ENCODE data around the gene RASGRP1.

The RASGRP1 gene

GRCh38 chr15:38506997-38507396 is 57.6 kb downstream of the RASGRP1 start:
- DNase-seq (ENCODE audit: low read depth in 3 of 3) = no peak

DNA sequence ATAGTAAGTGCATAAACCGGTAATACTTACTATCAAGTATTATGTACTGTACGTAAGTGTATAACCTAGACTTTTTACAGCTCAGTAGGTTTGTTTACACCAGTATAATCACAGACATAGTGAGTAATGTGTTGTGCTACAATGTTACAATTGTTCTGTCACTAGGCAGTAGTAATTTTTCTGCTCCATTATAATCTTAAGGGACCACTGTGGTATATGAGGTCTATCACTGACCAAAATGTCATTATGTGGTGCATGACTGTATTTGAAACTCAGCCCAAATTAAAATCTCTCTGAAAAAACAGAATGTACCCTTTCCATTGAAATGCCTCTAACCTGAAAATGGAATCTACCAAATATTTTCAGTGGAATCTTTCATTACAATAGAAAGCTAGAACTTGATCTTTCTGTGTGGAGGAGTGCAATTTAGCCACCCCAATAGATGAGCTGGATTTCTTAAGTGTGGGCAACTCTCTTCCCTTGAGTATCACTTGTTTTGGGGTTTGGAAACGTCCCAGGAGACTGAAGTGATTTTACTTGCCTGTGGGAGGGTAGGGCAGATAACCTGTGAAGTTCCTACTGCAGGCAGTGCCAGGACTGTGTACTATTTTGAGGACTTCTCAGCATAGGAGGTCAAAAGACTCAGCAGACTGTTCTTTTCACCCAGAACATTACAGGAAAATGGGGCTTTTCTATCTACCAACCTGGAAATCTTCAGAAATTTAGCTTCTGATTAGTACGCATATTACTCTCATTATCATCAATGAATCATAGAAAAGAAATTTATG is 59.7 kb downstream of the RASGRP1 start:
- DNase-seq (ENCODE audit: low read depth in 3 of 3) = no peak

DNA sequence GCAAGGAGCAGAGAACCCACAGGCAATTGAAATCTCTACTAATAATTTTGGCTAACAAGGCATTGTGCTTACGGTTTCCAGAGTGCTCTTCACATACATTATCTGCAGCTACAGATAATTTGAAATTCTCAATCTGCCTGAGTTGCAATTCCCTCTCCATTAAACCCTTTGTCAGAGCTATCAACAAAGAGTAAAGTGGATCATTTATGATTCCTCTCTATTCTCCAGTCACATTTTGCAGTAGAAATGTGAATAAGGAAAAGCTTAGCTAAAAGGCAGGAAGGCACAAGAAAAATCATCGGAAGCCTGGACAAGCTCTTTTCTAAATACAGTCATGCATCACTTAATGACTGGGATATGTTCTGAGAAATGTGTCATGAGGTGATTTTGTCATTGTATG is 61.1 kb downstream of the RASGRP1 start:
- DNase-seq (ENCODE audit: low read depth in 3 of 3) = no peak

- no peak for DNase-seq (ENCODE audit: low read depth in 3 of 3)
Measured at GRCh38 chr15:38499651-38500050, 65.0 kb downstream of the RASGRP1 start.

DNA sequence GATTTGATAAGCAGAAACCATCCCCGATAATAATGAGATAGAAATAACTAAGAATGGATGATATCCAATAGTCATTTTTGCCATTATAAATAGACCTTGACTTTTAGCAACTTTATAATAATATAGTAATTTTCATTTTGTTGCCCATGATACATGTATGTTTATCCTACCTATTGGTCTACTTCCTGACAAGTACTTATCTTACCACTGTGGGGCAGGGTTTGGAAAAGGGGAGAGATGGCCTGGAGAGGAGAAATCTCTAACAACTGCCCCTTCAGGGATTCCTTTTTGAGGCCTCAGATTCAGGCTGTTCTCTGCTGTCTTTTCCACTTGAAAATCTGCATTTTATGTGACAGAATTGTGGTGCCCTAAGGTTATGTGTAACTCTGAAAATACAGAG is 68.5 kb downstream of the RASGRP1 start:
- DNase-seq (ENCODE audit: low read depth in 3 of 3) = no peak

GRCh38 chr15:38490242-38490922 is 74.2 kb downstream of the RASGRP1 start:
- no peak for DNase-seq (ENCODE audit: low read depth in 3 of 3)

GRCh38 chr15:38487378-38487777 is 77.2 kb downstream of the RASGRP1 start:
- DNase-seq (ENCODE audit: low read depth in 3 of 3) = no peak

GRCh38 chr15:38486936-38487335 is 77.7 kb downstream of the RASGRP1 start:
- no peak for DNase-seq (ENCODE audit: low read depth in 3 of 3)

DNA sequence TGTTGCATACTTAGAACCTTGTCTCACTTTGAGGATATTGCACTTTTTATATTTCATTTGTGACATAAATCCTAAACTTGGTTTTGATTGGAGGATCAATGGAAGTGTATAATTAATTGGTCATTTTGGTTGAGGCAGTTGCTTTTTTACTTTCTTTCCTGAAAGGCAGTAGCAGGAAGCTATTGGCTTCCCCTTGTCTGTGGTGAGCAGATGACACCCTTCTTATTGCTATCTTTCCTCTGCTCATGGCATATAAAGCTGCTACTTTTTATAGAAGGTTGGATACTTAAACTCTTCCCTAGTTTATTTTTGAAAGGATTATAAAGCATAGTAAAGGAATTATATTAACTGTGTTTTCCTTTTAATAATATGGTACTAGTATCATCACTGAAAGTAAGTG is 82.0 kb downstream of the RASGRP1 start:
- DNase-seq (ENCODE audit: low read depth in 3 of 3) = no peak

- no peak for DNase-seq (ENCODE audit: low read depth in 3 of 3)
Measured at GRCh38 chr15:38481761-38482160, 82.9 kb downstream of the RASGRP1 start.

DNA sequence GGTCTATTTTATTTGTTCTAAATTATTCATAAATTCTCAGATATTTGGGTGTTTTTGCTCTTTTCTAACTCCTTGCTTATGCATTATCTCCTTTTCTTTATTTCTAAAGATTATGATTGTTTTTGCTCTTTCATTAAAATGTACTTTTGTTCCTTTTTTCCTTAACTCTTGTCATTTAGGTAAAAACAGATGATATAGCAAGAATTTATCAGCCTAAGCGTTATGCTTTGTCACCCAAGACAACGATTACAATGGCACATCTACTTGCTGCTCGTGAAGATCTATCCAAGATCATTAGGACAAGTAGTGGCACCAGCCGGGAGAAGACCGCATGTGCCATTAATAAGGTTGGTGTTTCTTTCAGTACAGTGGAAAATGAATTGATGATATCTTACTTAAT is 83.5 kb downstream of the RASGRP1 start:
- DNase-seq (ENCODE audit: low read depth in 3 of 3) = no peak

DNA sequence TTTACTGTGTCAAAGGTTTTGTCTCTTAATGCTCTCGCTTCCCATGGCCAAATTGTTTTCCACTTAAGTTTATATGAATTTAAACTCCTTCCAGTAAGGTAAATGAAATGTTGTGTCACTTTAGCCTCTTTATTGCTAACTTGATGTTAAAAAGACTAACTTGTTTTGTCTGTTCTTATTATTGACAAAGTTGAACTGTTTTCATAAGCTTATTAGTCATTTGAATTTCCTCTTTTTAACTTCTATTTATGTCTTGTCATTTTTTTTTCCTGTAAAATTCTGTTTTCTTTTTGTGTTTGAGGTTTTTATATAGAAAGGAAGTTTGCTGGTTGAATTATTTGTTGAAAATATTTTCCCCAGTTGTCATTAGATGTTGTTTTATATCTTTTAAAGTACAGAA is 84.9 kb downstream of the RASGRP1 start:
- no peak for DNase-seq (ENCODE audit: low read depth in 3 of 3)

GRCh38 chr15:38479266-38479665 is 85.3 kb downstream of the RASGRP1 start:
- no peak for DNase-seq (ENCODE audit: low read depth in 3 of 3)

GRCh38 chr15:38477637-38478036 is 87.0 kb downstream of the RASGRP1 start:
- no peak for DNase-seq (ENCODE audit: low read depth in 3 of 3)

DNA sequence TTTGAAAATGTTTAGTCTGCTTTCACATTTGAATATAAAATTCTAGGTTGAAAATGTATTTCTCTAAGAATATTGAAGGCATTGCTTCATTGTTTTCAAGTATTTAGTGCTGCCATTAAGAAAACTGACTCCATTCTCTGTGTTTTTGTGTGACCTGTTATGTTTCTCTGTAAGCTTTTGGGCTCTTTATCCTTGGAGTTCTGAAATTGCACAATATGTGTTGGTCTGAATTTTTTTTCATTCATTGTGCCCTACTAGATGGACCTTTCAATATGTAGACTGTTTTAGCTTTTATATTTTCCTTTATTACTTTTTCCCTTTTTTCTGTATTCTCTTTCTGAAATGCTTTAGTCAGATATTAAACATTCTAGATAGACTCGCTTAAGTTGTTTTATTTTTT is 88.5 kb downstream of the RASGRP1 start:
- DNase-seq (ENCODE audit: low read depth in 3 of 3) = no peak

GRCh38 chr15:38475361-38475760 is 89.3 kb downstream of the RASGRP1 start:
- no peak for DNase-seq (ENCODE audit: low read depth in 3 of 3)

- DNase-seq (ENCODE audit: low read depth in 3 of 3) = peak in 1 of 3 experiments; percentile 3
Measured at GRCh38 chr15:38474155-38474757, 90.4 kb downstream of the RASGRP1 start.

DNA sequence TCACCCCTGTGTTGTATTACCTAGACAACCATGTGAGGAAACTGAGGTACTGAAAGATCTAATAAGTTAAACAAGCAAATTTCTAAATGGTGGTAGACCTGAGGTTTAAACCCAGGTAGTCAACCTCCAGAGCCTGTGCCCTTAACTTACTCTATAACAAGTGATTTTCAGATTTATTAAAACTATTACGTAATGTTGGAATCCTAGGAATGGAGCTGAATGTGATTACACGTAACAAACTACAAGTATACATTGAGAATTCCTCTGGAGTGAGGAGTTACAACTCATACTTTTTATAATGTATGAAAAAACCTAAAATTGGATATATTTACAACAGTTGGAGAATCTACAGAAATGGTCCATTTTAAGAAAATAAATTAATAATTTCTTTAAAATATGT is 92.6 kb downstream of the RASGRP1 start:
- no peak for DNase-seq (ENCODE audit: low read depth in 3 of 3)

DNA sequence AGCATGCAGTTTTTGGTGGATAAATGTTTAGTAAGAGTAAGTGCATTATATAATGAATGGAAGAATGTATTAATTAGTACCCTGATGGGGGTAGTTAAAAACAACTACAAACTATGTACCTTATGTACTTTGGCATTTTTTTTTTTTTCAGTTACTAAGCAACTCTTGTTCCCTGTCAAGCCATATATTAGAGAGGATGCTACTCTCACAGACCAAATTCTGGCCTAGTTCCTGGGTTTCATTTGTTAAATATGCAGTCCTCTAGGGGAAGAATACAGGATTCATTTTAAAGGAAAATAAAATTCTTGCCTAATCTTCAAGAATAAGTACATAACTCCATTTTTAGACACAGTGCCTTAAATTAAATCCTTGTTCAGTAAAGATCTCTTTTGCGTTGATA is 93.8 kb downstream of the RASGRP1 start:
- no peak for DNase-seq (ENCODE audit: low read depth in 3 of 3)

GRCh38 chr15:38464675-38465074 is 99.9 kb downstream of the RASGRP1 start:
- no peak for DNase-seq (ENCODE audit: low read depth in 3 of 3)

- DNase-seq (ENCODE audit: low read depth in 3 of 3) = no peak
Measured at GRCh38 chr15:38463893-38464292, 100.7 kb downstream of the RASGRP1 start.

DNA sequence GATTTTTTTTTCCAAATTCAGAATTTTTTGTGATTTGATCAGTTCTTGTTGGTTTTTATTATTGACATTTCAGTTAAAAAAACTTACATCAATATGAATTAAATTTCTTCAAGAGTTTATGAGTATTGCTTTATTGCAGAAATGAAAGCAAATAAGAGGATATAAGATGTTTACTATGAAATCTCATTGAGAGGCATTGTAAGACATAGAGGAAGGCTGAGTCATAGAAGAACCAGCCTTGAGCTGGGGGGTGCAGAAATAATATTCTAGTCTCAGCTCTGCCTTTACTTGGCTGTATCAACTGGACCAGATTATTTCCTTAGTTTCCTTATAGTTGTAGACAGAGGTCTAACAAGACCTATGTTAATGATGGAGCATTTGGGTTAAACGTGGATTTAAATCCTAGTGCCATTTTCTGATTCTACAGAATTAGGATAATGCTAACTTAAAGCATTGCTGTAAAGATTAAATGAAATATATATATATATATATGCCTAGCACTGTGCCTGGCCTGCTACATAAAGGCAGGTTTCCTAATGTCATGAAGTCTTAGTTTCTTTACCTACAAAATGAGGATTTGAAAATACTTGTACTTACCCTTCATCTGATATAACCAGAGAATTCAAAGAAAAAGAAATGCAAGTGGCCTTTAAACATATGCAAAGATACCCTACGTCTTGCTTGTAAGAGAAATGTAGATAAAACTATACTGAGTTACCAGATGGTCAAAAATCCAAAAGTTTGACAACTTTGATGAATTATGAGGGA is 103.4 kb downstream of the RASGRP1 start:
- no peak for DNase-seq (ENCODE audit: low read depth in 3 of 3)
